K562 (cell line): Measurements from ENCODE around the gene ROR2. TPM values are rescaled to one million over a fixed set of nuclear protein-coding genes. Genes with fewer than 3 reads are reported as not detected.

Experiments
- EP300 ChIP-seq: IDR thresholded peaks from 2 replicates; pipeline ENCODE4 v1.6.1; 2012; ENCODE audit warnings: low read length, improper control_type of control experiment
- ETV1 ChIP-seq: fragments of 450-650 bp; conservative IDR thresholded peaks from 2 replicates; pipeline ENCODE4 v1.6.1; 2016; ENCODE audit warnings: missing genetic modification characterization, control low read depth, low read depth, missing compliant biosample characterization
- HDAC3 ChIP-seq: fragments of 450-650 bp; IDR thresholded peaks from 2 replicates; pipeline ENCODE4 v1.6.1; 2018; ENCODE audit warnings: borderline replicate concordance, mild to moderate bottlenecking, moderate library complexity; ENCODE audit not compliant: partially characterized antibody
- KHSRP ChIP-seq: fragments of 450-650 bp; IDR thresholded peaks from 2 replicates; pipeline ENCODE4 v1.6.1; 2017
- MEIS2 ChIP-seq: fragments of 450-650 bp; IDR thresholded peaks from 2 replicates; pipeline ENCODE4 v1.6.1; 2014; ENCODE audit warnings: mild to moderate bottlenecking; ENCODE audit not compliant: partially characterized antibody
- MIER1 ChIP-seq: fragments of 450-650 bp; IDR thresholded peaks from 2 replicates; pipeline ENCODE4 v1.6.1; 2016; ENCODE audit warnings: antibody characterized with exemption, mild to moderate bottlenecking, low read depth
- MTA3 ChIP-seq: fragments of 450-650 bp; formaldehyde crosslinking; IDR thresholded peaks from 2 replicates; pipeline ENCODE4 v1.6.1; 2017; ENCODE audit warnings: mild to moderate bottlenecking, borderline replicate concordance
- NFXL1 ChIP-seq: fragments of 450-650 bp; formaldehyde crosslinking; IDR thresholded peaks from 2 replicates; pipeline ENCODE4 v1.4.0; 2021; ENCODE audit warnings: mild to moderate bottlenecking
- SMAD1 ChIP-seq: fragments of 150-350 bp; IDR thresholded peaks from 2 replicates; pipeline ENCODE4 v1.6.1; 2014; ENCODE audit warnings: low read length, low read depth; ENCODE audit not compliant: partially characterized antibody
- ZBTB8A ChIP-seq: fragments of 450-650 bp; IDR thresholded peaks from 2 replicates; pipeline ENCODE4 v1.6.1; 2018; ENCODE audit warnings: mild to moderate bottlenecking, moderate library complexity; ENCODE audit not compliant: partially characterized antibody
- ZNF41 ChIP-seq: fragments of 250-450 bp; sonication (Bioruptor Pico); conservative IDR thresholded peaks from 2 replicates; pipeline ENCODE4 v1.4.0; 2020; ENCODE audit warnings: mild to moderate bottlenecking
- ZNF707 ChIP-seq: fragments of 250-450 bp; sonication (Bioruptor Pico); conservative IDR thresholded peaks from 2 replicates; pipeline ENCODE4 v1.8.0; 2022; ENCODE audit warnings: inconsistent platforms, mild to moderate bottlenecking, moderate library complexity
- ZNF766 ChIP-seq: fragments of 200-800 bp; sonication (Bioruptor generic); conservative IDR thresholded peaks from 2 replicates; pipeline ENCODE4 v1.6.1; 2016; ENCODE audit warnings: missing genetic modification characterization, missing compliant biosample characterization
- polyA plus RNA-seq, 8 experiments: library from polyadenylated mRNA; depleted of rRNA in 4 of 8; stranded (reverse) in 5 of 8; unstranded in 3 of 8; fragments of >200 nt; fragmentation: Nextera tagmentation in 2 of 8; fragmentation: Illumina TruSeq in 1 of 8; extraction: Ambion mirVana in 2 of 8; extraction: Trizol in 1 of 8; gene quantifications; 2 replicates each; pipeline versions ENCODE4 v1.2.1 to v1.2.3, GENCODE V29; 2011 to 2014; ENCODE audit warnings: inconsistent platforms in 1 of 8, missing spikeins in 1 of 8
- total RNA-seq, 7 experiments: library from RNA; depleted of rRNA in 6 of 7; stranded (reverse); fragments of >200 nt in 6 of 7; fragmentation: Illumina TruSeq in 2 of 7; extraction: Trizol in 2 of 7; gene quantifications; 2 replicates each; pipeline versions ENCODE4 v1.2.1 to v1.2.3, GENCODE V29; 2011 to 2021; ENCODE audit warnings: low replicate concordance in 1 of 7
- TF ChIP-seq, protein P1 (sequence below): fragments of 450-650 bp; IDR thresholded peaks from 2 replicates; pipeline ENCODE4 v1.6.1; 2018; ENCODE audit not compliant: partially characterized antibody
- TF ChIP-seq, protein P2 (sequence below): sonication (generic); formaldehyde crosslinking; IDR thresholded peaks from 2 replicates; pipeline ENCODE4 v1.9.0; 2022; ENCODE audit warnings: mild to moderate bottlenecking, missing genetic modification reagents
- TF ChIP-seq, protein P3 (sequence below), 2 experiments: fragments of 450-650 bp in 1 of 2; IDR thresholded peaks; 2 replicates each; pipeline ENCODE4 v1.6.1; 2011 to 2017; ENCODE audit warnings: low read depth in 2 of 2, antibody characterized with exemption in 1 of 2, borderline replicate concordance in 1 of 2, low read length in 1 of 2, mild to moderate bottlenecking in 1 of 2, mixed read lengths in 1 of 2; ENCODE audit not compliant: control insufficient read depth in 1 of 2
- TF ChIP-seq, protein P4 (sequence below): sonication (generic); formaldehyde crosslinking; IDR thresholded peaks from 2 replicates; pipeline ENCODE4 v1.8.0; 2022; ENCODE audit warnings: mild to moderate bottlenecking, missing genetic modification reagents, borderline replicate concordance

ROR2 gene
- total and polyA plus RNA-seq, 9 of the 15 experiments (the other 6 are each of a cell fraction or from before 2014, with no cell fraction given), result 5.6 to 33.8 (median 15.3) TPM

DNA sequence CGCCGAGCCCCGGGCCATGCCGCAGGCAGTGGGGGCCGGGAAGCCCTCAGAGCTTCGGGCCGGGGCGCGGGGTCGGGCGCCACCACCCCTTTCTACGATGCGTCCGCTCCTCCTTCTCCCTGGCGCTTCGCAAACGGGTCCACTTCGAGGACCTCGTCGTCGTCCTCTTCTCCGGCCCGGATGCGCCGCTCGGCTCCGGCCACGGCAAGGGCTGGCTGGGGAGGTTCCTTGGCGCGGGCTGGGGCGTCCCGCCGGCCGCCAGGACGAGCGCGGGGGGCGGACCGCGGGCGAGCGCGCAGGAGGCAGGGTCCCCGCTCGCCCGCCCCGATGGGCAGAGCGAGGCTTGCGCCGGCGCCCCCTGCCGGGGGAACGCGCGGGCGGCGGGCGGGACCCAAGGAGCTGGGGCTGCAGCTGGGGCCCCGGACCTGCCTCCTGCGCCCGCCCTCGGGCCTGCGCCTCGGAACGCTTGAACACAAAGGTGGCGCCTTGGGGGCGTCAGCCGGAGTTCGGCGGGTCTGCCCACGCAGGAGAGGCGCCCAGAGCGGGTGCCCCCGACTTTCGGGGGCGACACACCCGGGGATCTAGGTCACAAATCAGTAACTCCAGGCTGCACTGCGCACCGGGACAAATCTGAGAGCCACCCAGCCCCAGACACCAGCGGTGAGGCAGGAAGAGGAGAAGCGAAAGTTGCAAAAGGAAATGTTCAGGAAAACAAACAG lies at the start of gene ROR2 (continued):
- TF ChIP-seq, protein P1, sequence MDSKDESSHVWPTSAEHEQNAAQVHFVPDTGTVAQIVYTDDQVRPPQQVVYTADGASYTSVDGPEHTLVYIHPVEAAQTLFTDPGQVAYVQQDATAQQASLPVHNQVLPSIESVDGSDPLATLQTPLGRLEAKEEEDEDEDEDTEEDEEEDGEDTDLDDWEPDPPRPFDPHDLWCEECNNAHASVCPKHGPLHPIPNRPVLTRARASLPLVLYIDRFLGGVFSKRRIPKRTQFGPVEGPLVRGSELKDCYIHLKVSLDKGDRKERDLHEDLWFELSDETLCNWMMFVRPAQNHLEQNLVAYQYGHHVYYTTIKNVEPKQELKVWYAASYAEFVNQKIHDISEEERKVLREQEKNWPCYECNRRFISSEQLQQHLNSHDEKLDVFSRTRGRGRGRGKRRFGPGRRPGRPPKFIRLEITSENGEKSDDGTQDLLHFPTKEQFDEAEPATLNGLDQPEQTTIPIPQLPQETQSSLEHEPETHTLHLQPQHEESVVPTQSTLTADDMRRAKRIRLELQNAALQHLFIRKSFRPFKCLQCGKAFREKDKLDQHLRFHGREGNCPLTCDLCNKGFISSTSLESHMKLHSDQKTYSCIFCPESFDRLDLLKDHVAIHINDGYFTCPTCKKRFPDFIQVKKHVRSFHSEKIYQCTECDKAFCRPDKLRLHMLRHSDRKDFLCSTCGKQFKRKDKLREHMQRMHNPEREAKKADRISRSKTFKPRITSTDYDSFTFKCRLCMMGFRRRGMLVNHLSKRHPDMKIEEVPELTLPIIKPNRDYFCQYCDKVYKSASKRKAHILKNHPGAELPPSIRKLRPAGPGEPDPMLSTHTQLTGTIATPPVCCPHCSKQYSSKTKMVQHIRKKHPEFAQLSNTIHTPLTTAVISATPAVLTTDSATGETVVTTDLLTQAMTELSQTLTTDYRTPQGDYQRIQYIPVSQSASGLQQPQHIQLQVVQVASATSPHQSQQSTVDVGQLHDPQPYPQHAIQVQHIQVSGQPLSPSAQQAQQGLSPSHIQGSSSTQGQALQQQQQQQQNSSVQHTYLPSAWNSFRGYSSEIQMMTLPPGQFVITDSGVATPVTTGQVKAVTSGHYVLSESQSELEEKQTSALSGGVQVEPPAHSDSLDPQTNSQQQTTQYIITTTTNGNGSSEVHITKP, result no peak
- no peak for TF ChIP-seq ZBTB8A
- no peak for TF ChIP-seq KHSRP
- TF ChIP-seq HDAC3, result no peak
- TF ChIP-seq ETV1 (tag), result no peak
- TF ChIP-seq, protein P2, sequence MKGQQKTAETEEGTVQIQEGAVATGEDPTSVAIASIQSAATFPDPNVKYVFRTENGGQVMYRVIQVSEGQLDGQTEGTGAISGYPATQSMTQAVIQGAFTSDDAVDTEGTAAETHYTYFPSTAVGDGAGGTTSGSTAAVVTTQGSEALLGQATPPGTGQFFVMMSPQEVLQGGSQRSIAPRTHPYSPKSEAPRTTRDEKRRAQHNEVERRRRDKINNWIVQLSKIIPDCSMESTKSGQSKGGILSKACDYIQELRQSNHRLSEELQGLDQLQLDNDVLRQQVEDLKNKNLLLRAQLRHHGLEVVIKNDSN (CRISPR knock-in tag), result no peak
- TF ChIP-seq NFXL1 (CRISPR knock-in tag), result no peak
- TF ChIP-seq MTA3, result 0 out of 2 replicates have a peak, but pooled peaks have one; percentile 39
- no peak for TF ChIP-seq ZNF766
- TF ChIP-seq, protein P3, sequence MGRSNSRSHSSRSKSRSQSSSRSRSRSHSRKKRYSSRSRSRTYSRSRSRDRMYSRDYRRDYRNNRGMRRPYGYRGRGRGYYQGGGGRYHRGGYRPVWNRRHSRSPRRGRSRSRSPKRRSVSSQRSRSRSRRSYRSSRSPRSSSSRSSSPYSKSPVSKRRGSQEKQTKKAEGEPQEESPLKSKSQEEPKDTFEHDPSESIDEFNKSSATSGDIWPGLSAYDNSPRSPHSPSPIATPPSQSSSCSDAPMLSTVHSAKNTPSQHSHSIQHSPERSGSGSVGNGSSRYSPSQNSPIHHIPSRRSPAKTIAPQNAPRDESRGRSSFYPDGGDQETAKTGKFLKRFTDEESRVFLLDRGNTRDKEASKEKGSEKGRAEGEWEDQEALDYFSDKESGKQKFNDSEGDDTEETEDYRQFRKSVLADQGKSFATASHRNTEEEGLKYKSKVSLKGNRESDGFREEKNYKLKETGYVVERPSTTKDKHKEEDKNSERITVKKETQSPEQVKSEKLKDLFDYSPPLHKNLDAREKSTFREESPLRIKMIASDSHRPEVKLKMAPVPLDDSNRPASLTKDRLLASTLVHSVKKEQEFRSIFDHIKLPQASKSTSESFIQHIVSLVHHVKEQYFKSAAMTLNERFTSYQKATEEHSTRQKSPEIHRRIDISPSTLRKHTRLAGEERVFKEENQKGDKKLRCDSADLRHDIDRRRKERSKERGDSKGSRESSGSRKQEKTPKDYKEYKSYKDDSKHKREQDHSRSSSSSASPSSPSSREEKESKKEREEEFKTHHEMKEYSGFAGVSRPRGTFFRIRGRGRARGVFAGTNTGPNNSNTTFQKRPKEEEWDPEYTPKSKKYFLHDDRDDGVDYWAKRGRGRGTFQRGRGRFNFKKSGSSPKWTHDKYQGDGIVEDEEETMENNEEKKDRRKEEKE (IDR thresholded peaks at IDR 0.05; ENCODE audit: borderline replicate concordance in 1 of 2, control insufficient read depth in 1 of 2, low read depth in 2 of 2, low read length in 1 of 2), result no peak
- no peak for TF ChIP-seq MEIS2
- no peak for TF ChIP-seq SMAD1
- TF ChIP-seq ZNF41 (CRISPR knock-in tag), result no peak
- TF ChIP-seq ZNF707, result no peak
- TF ChIP-seq, protein P4, sequence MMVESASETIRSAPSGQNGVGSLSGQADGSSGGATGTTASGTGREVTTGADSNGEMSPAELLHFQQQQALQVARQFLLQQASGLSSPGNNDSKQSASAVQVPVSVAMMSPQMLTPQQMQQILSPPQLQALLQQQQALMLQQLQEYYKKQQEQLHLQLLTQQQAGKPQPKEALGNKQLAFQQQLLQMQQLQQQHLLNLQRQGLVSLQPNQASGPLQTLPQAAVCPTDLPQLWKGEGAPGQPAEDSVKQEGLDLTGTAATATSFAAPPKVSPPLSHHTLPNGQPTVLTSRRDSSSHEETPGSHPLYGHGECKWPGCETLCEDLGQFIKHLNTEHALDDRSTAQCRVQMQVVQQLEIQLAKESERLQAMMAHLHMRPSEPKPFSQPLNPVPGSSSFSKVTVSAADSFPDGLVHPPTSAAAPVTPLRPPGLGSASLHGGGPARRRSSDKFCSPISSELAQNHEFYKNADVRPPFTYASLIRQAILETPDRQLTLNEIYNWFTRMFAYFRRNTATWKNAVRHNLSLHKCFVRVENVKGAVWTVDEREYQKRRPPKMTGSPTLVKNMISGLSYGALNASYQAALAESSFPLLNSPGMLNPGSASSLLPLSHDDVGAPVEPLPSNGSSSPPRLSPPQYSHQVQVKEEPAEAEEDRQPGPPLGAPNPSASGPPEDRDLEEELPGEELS (CRISPR knock-in tag), result no peak
- no peak for TF ChIP-seq EP300
- TF ChIP-seq MIER1, result no peak
